ENCODE measurements around the gene SHKBP1. TPM values are rescaled to one million over a fixed set of nuclear protein-coding genes. Genes with fewer than 3 reads are reported as not detected.
"Not testable (repeated sequence)": the region's sequence is repeated elsewhere in the genome, so short reads cannot be mapped to it uniquely, and the experiment has no call there.

Gene SHKBP1, protein sequence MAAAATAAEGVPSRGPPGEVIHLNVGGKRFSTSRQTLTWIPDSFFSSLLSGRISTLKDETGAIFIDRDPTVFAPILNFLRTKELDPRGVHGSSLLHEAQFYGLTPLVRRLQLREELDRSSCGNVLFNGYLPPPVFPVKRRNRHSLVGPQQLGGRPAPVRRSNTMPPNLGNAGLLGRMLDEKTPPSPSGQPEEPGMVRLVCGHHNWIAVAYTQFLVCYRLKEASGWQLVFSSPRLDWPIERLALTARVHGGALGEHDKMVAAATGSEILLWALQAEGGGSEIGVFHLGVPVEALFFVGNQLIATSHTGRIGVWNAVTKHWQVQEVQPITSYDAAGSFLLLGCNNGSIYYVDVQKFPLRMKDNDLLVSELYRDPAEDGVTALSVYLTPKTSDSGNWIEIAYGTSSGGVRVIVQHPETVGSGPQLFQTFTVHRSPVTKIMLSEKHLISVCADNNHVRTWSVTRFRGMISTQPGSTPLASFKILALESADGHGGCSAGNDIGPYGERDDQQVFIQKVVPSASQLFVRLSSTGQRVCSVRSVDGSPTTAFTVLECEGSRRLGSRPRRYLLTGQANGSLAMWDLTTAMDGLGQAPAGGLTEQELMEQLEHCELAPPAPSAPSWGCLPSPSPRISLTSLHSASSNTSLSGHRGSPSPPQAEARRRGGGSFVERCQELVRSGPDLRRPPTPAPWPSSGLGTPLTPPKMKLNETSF
- total RNA-seq (2014; rRNA removed; shearing (Covaris generic)), result 30.5 and 66.3 TPM in 2 replicates

DNA sequence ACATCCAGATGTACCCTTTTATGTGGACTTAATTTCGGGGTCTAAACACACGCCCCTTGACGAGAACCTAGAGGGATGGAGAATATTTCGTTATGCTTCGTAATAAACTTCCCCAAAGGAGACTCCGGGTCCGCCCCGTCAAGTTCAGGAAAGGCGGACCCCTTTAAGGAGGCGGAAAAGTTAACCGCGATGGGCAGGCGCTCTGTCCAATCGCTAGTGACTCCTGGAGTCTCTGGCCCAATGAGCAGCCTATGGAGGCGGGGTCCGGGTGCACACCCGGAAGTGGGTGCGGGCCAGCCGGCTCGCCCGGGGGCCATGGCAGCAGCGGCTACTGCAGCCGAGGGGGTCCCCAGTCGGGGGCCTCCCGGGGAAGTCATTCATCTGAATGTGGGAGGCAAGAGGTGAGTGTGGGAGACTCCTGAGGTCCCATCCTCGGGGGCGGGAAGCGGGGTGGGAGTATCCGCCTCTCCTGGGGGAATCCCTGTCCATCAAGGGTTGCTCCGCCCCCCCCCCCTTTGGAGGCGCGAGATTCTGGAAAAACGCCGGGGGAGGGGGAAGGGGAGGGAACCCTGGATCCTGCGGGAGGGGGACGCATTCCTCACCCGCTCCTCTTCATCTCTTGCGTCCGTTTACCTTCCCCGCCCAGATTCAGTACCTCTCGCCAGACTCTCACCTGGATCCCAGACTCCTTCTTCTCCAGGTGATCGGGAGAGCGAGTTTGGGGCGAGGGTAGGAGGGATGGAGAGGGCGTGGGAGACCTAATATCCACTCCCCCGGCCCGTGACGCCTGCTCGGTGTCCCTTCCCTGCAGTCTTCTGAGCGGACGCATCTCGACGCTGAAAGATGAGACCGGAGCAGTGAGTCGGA is at the start of gene SHKBP1:
SHKBP1 (plus strand) TSS at position 289 of the 867 bp plus-strand sequence; CDS start at position 316, 27 bp downstream.
- DNase-seq (ENCODE audit: low read depth), result peak; percentile 93

DNA sequence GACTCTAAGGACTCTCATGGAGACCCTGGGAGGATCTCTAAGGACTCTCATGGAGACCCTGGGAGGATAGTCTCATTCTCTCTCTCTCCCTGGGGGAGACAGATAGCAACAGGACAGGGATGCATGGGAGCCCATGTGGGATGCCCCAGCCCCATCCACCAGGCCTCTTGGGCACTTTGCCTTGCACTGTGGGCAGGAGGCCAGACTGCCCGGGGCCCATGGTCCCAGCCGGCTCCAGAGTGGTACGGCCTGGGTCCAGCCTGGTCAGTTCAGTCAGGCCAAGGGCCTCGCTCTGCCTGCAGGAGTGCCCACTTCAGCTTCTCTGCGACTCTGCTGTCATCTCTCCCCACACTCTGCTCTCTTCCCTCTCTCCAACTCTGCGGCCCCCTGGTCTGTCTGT is 48.6 kb upstream of the SHKBP1 start:
- DNase-seq (ENCODE audit: low read depth), result no peak

DNA sequence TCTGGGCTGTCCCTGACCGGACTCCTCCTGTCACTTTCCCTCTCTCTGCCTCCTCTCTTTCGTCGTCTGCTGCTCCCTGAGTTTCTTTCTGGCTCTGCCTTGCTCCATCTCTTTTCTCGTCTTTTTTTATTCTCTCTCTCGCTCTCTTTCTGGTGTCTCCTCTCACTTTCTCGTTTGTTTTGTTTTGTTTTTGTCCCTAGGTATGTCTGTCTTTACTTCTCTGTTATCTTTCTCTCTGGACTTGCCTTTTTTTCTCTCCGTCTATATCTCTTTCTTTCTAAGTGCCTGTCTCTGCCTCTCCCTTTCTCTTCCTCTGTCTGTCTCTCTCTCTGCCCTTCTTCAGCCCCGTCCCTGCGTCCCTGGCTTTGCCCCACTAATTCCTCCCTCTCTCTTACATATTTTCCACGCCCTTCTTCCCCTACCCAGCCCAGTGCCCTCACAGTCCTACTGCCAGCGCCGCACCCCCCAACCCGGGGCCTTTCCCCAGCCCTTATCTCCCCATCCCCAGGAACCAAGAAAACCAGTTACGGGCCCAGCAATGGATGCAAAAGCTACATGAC is 48.1 kb upstream of the SHKBP1 start:
- DNase-seq (ENCODE audit: low read depth), result no peak

DNA sequence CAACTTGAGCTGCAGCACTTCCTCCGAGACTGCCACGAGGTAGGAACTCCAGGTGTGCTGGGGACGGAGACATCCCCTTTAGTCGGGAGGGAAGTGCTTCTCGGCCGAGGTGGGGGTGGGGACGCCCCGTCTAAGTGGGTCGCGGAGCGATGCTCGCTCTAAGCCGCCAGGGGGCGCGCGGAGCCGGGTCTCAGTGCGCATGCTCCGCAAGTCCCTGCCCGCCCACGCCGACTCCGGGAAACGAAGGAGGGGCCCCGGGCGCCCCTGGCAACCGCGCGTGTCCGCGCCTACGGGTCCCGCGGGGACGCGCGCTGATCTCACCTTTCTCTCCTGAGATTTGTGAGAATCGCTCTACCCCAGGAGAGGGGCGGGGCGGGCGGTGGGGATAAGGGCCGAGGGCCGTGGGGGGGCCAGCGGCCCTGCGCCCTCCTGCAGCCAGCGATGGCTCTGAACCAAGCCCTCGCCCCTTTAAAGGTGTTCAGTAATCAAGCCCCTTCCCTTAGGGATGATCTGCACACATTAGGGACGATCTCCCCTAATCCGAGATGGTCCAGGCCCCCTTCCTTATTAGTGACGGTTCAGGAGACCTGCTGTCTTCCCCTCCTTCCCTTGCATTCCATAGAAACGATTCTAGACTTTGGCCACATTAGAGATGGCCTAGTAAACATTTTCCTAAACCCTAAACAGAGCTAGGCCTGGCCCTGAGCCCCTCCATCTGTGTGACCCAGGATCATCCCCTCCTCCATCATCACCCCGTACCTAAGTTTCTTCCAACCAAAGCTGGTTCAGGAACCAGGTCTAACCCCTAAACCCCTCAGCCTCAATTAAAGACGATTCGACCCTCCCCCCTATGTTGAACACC is 47.3 kb upstream of the SHKBP1 start:
- DNase-seq (ENCODE audit: low read depth), result peak; percentile 72

DNA sequence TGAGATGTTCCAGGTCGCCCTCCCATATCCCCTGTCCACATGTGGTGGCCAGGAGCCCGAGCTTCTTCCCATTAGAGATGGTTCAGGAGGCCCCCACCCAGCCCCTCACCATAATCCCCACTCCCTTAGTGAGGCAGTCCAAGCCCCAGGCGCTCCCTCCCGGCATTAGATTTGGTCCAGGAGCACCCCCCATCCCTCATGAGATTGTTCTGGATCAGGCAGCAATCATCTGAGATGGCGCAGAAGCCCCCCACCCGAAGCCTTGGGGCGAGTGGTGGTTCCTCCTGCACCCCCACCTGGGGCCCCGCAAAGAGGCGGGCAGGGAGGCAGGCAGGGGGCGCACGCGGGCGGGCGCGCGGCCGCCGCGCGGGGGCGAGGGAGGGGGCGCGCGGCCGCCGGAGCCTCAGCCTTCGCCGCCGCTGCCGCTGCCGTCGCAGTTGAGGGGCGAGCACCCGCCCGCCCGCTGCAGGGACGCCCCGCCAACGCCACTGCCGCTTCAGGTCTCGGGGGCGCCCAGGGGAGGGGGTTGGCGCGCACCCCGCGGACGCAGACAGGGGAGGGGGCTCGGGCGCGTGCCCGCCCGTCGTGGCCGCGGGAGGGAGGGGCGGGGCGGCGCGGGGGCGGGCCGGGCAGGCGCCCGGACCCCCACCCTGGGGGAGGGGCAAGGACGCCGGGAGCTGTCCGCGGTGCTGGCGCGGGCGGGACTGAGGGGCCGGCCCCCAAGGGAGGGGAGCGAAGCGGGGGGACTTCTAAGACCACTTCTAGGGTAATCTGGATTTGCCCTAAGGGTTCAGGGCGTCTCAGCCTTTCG is 46.4 kb upstream of the SHKBP1 start:
- DNase-seq (ENCODE audit: low read depth), result no peak

DNA sequence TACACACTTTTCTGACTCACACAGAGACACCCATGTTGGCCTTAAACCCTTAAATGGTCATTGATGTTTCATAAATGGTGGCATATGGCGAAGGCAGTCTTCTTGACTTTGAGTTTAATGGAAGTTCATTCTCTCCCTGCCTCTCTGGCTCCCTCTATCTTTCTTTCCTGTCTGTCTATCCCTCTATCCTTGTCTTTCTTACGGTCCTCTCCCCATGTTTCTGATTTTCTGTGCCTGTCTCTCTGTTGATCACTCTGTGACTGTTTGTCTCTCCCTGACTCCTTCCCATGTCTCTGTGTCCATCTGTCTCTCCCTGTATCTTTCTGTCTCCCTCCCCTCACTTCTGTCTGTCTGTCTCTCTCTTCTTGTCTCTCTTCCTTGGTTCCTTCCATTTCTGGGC is 43.2 kb upstream of the SHKBP1 start:
- DNase-seq (ENCODE audit: low read depth), result no peak

DNA sequence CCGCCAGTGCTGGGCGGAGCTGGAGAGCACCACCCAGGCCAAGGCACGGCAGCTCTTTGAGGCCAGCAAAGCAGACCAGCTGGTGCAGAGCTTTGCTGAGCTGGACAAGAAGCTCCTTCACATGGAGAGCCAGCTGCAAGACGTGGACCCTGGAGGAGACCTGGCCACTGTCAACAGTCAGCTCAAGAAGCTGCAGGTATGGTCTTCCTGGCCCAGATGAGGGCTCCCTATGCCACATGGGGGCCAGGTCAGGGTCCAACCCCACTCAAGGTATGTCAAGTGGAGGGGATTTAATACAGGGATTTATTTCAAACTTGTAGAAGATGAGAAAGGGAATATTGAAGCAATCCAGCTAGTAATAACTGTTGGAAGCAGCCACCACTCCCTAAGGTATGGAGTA is 42.5 kb upstream of the SHKBP1 start:
- no peak for DNase-seq (ENCODE audit: low read depth)

DNA sequence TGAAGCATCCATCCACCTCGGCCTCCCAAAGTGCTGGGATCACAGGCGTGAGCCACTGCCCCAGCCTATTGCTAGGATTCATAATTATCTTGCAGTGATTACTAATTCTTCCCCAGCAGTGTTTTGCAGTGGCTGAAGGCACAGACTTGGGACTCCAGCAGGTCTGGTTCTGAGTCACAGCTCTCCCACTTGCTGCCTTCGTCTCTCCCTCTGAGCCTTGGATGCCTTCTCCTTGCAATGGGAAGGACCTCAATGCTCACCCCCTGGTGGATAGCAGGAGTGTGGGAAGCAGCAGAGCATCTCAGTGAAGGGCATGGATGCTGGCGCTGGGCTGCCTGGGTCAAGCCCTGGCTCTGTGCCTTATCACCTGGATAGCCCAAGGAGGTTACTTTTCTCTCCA is 37.6 kb upstream of the SHKBP1 start:
- peak; percentile 37 for DNase-seq (ENCODE audit: low read depth)

DNA sequence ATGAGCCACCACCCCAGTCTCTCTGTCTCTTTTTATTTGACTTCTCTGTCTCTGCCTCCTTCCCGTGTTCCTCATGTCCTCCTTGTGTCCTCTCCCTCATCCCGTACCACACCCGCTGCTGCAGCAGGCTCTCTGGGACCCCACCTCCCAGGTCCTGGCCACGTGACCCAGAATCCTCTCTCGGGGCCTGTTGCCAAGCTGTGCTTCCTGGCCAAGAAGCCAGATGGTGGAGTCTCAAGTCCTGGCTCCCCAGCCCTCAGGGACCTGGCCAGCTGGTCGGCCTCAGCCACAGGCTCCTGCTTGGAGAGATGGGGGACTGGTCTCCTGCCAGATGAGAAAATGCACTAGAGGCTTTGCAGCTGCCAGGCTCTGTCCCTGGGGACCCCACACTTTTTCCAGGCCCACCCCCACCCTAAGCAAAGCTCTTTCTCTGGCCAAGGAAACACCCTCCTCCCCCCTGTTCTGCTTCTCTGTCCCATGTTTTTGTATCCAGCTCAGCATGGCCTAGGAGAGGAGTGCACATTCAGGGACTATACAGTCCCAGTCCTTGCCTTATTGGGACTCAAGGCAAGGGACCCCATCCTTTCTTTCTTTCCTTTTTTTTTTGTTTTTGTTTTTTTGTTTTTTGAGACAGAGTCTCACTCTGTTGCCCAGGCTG is 34.3 kb upstream of the SHKBP1 start:
- DNase-seq (ENCODE audit: low read depth), result peak; percentile 18

DNA sequence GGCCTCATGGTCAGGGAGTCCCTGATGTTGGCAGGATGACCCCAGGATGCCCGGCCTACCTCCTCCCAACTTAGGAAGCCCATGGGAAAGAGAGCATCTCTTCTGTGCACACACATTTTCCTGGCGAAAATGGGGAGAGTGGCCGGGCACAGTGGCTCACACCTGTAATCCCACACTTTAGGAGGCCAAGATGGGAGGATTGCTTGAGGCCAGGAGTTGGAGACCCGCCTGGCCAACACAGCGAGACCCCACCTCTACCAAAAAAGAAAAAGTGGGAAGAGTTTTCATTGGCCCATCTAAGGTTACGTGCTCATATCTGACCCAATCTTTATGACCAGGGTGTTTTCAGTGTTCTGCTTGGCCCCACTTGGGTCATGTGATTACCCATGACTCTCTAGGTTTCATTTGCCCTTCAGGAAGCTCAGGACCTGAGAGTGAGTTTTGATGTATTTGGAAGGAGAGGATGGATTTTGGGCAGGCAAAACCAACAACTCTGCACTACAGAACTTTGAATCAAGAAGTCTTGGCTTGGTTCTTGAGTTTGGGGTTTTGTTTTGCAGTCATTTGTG is 33.6 kb upstream of the SHKBP1 start:
- no peak for DNase-seq (ENCODE audit: low read depth)

DNA sequence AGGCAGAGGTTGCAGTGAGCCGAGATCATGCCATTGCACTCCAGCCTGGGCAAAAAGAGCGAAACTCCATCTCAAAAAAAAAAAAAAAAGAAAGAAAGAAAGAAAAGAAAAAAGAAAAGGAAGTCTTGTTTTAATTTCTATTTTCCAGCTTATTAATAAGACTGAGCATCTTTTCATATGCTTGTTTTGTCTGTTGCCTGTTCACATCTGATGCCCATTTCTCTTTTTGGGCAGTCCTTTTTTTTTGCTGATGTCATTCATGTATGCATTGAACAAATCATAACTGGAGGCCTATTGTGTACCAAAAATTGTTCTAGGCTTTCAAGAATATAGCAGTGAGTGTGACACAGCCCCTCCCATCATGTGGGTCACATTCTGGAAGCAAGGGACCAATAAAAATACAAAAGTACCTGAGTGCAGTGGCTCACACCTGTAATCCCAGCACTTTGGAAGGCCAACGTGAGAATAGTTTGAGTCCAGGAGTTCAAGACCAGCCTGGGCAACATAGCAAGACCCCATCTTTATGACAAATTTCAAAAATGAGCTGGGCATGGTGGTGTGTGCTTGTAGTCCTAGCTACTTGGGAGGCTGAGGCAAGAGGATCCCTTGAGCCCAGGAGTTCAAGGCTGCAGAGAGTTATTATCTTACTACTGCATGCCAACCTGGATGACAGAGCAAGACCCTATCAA is 30.4 kb upstream of the SHKBP1 start:
- not testable (repeated sequence) for DNase-seq (ENCODE audit: low read depth)

DNA sequence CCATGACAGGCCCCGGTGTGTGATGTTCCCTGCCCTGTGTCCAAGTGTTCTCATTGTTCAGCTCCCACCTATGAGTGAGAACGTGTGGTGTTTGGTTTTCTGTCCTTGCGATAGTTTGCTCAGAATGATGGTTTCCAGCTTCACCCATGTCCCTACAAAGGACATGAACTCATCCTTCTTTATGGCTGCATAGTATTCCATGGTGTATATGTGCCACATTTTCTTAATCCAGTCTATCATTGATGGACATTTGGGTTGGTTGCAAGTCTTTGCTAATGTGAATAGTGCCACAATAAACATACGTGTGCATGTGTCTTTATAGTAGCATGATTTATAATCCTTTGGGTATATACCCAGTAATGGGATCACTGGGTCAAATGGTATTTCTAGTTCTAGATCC is 29.5 kb upstream of the SHKBP1 start:
- not testable (repeated sequence) for DNase-seq (ENCODE audit: low read depth)

DNA sequence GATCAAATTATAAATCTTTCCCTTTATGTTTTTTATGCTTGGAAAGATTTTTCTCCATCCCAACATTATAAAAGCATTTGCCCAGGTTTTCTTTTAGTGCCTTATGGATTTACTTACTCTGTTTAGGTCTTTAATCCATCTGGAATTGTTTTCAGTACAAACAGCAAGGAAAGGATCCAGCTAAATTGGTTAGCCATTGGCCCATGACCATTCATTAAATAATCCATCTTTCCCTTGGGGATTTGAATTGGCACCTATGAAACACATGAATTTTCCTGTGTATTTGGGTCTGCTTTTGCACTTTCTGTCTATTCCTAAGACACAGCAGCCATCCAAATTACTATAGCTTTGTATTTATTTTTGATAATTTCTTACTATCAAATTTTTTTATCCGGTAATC is 28.8 kb upstream of the SHKBP1 start:
- DNase-seq (ENCODE audit: low read depth), result no peak

DNA sequence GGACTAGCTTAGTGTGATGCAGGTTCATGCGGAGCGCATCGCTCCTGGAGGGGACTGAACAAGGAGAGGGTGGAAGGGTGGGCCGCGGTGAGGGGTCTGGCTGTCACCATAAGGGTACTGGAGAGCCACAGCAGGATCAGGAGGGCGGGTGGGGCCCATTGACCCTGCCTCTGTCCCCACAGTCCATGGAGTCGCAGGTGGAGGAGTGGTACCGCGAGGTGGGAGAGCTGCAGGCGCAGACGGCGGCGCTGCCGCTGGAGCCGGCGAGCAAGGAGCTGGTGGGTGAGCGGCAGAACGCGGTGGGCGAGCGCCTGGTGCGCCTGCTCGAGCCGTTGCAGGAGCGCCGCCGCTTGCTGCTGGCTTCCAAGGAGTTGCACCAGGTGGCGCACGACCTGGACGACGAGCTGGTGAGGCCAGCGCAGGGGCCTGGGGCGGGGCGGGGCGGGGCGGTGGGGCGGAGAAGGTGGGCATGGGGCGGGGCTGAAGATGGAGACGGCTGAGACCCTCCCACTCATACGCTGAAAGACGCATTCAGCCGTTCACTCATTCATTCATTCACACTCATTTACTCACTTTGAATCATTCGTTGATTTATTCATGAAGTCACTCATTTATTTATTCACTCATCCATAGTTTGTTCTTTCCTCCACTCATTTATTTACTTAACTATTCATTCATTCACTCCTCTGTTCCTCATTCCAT is 27.5 kb upstream of the SHKBP1 start:
- no peak for DNase-seq (ENCODE audit: low read depth)

DNA sequence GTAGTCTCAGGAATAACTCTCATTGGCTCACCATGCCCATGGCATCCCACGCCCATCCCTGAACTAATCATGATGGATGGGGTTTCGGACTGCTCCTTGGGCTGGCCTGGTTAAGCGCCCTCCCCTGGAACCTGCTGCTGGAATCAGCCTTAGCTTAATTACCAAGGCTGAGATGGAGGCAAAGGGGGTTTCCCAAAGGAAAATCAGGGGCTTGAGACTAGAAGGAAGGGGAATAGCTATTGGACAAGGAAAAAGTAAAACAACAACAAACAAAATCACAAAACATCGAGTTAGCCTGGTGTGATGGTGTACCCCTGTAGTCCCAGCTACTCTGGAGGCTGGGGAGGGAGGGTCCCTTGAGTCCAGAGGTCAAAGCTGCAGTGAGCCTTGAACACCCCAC is 25.7 kb upstream of the SHKBP1 start:
- DNase-seq (ENCODE audit: low read depth), result no peak

DNA sequence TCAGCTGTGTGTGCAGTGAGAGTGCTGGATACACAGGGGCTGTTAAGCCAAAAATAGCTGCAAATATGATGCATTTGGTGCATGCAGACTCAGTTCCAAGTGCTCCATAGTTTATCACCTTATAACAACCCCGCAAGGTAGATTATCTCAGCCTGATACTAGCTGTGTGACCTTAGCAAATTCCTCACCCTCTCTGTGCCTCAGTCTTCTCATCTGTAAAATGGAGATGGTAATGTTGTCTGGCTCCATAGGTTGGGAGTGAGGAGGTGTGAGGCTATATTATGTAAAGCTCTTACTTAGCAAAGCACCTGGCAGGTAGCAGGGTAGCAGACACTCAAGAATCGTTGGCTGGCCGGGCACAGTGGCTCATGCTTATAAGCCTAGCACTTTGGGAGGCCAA is 23.8 kb upstream of the SHKBP1 start:
- DNase-seq (ENCODE audit: low read depth), result no peak

DNA sequence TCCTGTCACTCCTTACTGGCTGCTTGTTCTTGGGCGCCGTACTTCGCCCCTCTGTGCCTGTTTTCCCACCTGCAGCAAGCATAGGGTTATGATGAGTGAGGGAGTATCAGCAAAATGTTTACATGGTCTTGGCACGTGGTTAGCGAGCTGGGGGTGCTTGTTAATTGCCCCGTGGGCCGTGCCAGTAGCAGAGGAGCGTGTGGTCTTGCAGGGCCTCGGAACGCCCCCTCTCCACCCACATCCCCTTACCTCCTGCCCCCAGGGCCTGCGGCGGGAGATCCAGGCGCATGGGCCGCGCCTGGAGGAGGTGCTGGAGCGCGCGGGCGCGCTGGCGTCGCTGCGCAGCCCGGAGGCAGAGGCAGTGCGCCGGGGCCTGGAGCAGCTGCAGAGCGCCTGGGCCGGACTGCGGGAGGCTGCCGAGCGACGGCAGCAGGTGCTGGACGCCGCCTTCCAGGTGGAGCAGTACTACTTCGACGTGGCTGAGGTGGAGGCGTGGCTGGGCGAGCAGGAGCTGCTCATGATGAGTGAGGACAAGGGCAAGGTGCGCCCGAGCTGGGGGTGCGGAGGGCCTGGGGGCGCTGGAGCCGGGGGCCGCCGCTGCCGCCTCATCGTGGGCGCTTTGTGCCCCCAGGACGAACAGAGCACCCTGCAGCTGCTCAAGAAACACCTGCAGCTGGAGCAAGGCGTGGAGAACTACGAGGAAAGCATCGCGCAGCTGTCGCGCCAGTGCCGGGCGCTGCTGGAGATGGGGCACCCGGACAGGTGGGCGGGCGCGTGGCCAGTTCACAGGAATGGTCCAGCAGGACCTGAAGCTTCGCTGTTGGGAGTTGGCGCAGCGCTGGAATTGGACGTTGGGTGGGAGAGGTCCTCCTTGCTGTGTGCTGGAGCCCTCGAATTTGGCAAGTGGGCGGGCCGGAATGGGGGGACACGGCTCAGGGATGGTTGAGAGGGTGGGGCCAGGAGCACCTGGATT is 22.5 kb upstream of the SHKBP1 start:
- no peak for DNase-seq (ENCODE audit: low read depth)

All from M059J (cell line).